Left lung (tissue), 10 donors: ENCODE data around the gene NUDT16L1. TPM values are rescaled to one million over a fixed set of nuclear protein-coding genes. Genes with fewer than 3 reads are reported as not detected.

ENCODE experiments used
- ATAC-seq: fragments of 200-7000 bp; cut with Tn5 transposase; one replicate; pipeline ENCODE4 v1.9.1; 2020; ENCODE audit warnings: moderate library complexity
- DNase-seq, 4 donors: peaks; one replicate each; pipeline ENCODE4 v3.0.0-alpha.2; 2013 to 2020
- H3K27ac ChIP-seq, 2 donors: fragments of 200-600 bp; sonication (generic) in 1 of 2; one replicate each; pipeline versions ENCODE4 v1.5.0 to v1.8.0; 2020 to 2021
- H3K27me3 ChIP-seq, 2 donors: fragments of 200-600 bp; sonication (generic) in 1 of 2; one replicate each; pipeline versions ENCODE4 v1.5.0 to v1.8.0; 2020 to 2021
- H3K36me3 ChIP-seq, 2 donors: fragments of 200-600 bp; sonication (generic) in 1 of 2; one replicate each; pipeline versions ENCODE4 v1.5.0 to v1.8.0; 2020 to 2021
- H3K4me1 ChIP-seq, 2 donors: fragments of 200-600 bp; one replicate each; pipeline ENCODE4 v1.8.0; 2021
- H3K4me3 ChIP-seq, 2 donors: fragments of 200-600 bp; sonication (generic) in 1 of 2; one replicate each; pipeline versions ENCODE4 v1.5.0 to v1.8.0; 2020 to 2021; ENCODE audit warnings: mild to moderate bottlenecking in 1 of 2
- H3K9me3 ChIP-seq, 2 donors: fragments of 200-600 bp; sonication (generic) in 1 of 2; one replicate each; pipeline versions ENCODE4 v1.5.0 to v1.8.0; 2020 to 2021
- intact Hi-C, 2 donors: fragments of 100-400 bp; cut with DNase I; formaldehyde crosslinking; loops; one replicate each; pipeline versions ENCODE4 v1.11.2 to v1.14.2; 2022
- polyA plus RNA-seq, 6 donors: library from polyadenylated mRNA; unstranded; fragments of 120-200 nt; gene quantifications; one replicate each; pipeline ENCODE4 v1.2.1, GENCODE V29; 2013; ENCODE audit not compliant: insufficient read length in 6 of 6
- total RNA-seq, 2 donors: library from RNA; stranded (reverse); fragmentation: NEBNext Ultra II Directional; extraction: Animal tissue kit (Norgen Biotek cat#: 25700); gene quantifications; one replicate each; pipeline ENCODE4 v1.2.1, GENCODE V29; 2021
- TF ChIP-seq, protein P1 (sequence below), 2 donors: fragments of 200-600 bp; sonication (generic) in 1 of 2; IDR thresholded peaks; one replicate each; pipeline versions ENCODE4 v1.5.0 to v1.8.0; 2021; ENCODE audit warnings: antibody characterized with exemption in 2 of 2
- donor health status: DM: no; HTN: yes; CAD: no.
- donor health status: DM: no; HTN: no; CAD: no.

Gene NUDT16L1
- total and polyA plus RNA-seq, 8 donors: 26.6 to 53.1 (median 35.1) TPM

DNA sequence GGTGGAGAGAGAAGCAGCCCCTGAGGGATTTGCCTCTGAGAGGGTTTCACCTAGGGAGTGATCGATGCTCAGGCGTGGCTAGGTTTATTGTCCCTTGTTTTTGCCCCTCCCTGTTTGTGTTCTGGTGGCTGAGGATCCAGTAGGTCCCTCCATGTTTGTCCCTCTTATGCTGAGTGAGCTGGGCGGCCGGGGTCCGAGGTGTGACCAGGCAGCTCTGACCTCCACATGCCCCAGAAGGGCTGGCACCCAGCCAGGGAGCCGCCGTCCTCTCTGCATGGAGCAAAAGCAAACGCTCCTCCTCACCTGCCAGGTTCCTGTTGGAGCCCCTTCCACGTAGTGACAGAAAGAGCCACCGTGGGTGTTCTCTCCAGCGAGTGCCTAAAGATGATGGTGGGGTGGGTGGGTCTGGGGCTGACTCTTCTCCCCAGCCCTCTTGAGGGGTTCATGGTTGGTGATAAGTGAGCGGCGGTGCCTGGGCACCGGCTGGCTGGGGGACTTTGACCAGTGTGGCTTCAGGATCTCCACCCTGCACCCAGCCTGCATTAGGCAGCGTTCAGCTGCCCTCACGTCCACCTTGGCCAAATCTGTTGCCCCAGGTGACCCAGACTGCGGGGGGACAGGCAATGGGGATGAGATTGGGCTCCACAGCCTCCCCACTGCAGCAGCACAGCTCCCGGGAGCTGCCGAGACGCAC is 14.1 kb upstream of the NUDT16L1 start:
- H3K4me1 ChIP-seq: peaks cover 4 to 61% of the 10 kb centered on the region in 2 donors
- intact Hi-C loops: no loop called here
- TF ChIP-seq, protein P1, sequence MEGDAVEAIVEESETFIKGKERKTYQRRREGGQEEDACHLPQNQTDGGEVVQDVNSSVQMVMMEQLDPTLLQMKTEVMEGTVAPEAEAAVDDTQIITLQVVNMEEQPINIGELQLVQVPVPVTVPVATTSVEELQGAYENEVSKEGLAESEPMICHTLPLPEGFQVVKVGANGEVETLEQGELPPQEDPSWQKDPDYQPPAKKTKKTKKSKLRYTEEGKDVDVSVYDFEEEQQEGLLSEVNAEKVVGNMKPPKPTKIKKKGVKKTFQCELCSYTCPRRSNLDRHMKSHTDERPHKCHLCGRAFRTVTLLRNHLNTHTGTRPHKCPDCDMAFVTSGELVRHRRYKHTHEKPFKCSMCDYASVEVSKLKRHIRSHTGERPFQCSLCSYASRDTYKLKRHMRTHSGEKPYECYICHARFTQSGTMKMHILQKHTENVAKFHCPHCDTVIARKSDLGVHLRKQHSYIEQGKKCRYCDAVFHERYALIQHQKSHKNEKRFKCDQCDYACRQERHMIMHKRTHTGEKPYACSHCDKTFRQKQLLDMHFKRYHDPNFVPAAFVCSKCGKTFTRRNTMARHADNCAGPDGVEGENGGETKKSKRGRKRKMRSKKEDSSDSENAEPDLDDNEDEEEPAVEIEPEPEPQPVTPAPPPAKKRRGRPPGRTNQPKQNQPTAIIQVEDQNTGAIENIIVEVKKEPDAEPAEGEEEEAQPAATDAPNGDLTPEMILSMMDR (IDR thresholded peaks at IDR 0.05): no peak

DNA sequence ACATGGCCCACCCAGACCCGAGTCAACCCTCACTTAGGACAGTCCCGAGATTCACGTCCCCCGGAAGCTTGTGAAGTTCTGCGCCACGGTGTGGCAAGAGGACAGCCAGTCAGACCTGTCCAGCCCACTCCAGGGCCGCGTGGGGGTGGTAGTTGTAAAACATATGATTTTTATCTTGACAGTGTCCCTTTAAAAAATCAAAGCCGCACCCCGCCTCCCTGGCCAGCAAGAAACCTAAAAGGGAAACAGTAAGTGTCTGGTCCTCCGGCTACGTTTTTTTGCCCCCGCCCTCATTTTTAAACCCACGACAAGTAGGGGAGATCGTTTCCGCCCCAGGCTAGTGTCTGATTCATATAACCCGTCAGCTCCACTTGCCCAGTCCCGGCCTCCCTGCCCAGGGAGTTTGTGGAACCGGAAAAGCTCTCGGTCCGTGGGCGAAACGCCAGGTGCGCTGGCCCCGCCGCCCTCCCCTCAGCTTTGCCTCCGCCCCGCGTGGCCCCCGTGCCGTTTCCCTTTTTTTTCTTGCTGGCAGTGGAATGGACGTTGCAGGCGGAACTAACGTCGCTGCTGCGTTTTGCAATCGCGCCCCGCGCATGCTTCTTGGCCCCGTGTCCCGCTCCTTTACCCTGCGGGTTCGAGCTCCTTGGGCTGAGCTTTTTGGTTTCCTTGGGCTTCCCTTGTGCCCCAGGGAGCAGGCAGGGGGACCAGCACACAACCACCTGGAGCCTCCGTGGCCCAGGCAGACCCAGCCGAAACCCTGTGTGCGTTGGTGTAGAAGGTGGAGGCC is 13.3 kb upstream of the NUDT16L1 start:
- peaks cover 4 to 61% of the 10 kb centered on the region in 2 donors for H3K4me1 ChIP-seq
- intact Hi-C loops: no loop called here
- H3K27me3 ChIP-seq: no peaks in the 10 kb centered on the region
- peak overlapping the region; percentile 1 to 39 for H3K4me3 ChIP-seq
- H3K9me3 ChIP-seq: no peaks in the 10 kb centered on the region
- peak overlapping the region; percentile 88 to 91 for H3K27ac ChIP-seq
- H3K36me3 ChIP-seq: peaks cover 0 to 69% of the 10 kb centered on the region in 2 donors
- TF ChIP-seq, protein P1 (IDR thresholded peaks at IDR 0.05): no peak
- ATAC-seq: peak; percentile 64
- DNase-seq: peak; percentile 40 to 97 (median 82)

More for the DNA sequence above, 14.1 kb upstream of the NUDT16L1 start:
- Histone ChIP-seq H3K27ac (peak overlapping the region; percentile 88 to 91), H3K9me3 (no peaks in the 10 kb centered on the region), H3K36me3 (peaks cover 0 to 63% of the 10 kb centered on the region in 2 donors), H3K4me3 (peak overlapping the region; percentile 1 to 39), H3K27me3 (no peaks in the 10 kb centered on the region)
- DNase-seq (peak in 1 of 4 donors; percentile 85), ATAC-seq (no peak)

DNA sequence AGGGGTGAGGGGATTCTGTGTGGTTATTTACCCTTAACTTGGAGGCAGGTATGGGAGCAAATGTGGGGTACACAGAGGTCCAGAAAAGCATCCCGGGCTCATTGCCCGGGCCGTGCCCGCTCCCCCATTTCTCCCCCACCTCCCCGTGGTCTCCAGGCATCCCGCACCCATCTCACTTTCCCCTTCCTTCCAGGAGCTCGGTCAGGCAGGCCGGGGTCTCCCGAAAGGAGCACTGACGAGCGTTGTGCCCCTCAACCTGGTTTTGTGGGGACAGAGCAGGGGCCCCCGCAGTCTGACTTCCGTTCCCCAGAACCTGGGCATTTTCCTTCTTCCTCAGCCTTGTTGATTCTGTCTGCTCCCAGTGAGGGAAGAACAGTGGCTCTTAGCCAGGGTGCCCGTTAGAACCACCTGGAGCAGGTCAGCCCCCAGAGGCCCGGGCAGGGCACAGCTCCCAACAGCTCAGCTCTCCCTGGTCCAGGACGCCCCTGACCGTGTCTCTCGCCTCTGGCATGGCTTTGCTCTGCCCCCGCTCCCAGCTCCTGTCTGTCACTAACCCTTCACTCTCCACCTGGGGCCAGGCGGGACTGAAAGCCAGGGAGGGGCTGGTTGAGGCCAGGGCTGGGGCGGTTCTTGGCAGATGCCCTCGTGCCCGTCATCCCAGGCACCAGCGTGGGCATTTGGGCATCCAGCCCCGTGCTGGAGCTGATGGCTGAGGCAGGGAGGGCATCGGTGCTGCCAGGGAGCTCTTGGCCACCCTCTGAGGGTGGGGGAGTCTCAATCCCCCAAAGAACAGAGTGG is 12.5 kb upstream of the NUDT16L1 start:
- no peaks in the 10 kb centered on the region for H3K27me3 ChIP-seq
- H3K4me1 ChIP-seq: peaks cover 4 to 55% of the 10 kb centered on the region in 2 donors
- TF ChIP-seq, protein P1 (IDR thresholded peaks at IDR 0.05): no peak
- peak; percentile 29 for ATAC-seq
- peak overlapping the region; percentile 1 to 39 for H3K4me3 ChIP-seq
- peak in 1 of 4 donors; percentile 81 for DNase-seq
- peak overlapping the region; percentile 88 to 91 for H3K27ac ChIP-seq
- intact Hi-C loops: no loop called here
- no peaks in the 10 kb centered on the region for H3K9me3 ChIP-seq
- H3K36me3 ChIP-seq: peaks cover 0 to 71% of the 10 kb centered on the region in 2 donors

DNA sequence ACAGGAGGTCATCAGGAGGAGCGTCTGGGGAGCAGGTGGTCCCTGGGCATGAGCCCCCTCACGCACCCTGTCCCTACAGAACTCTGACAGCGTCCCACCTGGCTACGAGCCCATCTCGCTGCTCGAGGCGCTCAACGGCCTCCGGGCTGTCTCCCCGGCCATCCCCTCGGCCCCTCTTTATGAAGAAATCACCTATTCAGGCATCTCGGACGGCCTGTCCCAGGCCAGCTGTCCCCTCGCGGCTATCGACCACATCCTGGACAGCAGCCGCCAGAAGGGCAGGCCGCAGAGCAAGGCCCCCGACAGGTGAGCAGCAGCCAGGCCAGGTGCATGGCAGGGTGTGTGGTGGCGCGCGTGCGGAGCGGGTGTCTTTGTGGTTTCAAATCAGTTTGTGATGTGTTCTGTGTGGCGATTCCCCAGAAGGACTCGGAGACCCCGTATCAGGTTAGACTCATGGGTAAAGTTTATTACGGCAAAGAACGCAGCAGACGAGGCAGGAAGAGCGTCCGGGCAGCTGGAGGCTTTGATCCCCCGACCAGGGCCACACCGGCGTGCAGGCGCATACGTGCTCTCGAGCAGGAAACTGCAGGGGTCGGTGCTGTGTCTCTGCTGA is 11.8 kb upstream of the NUDT16L1 start:
- H3K4me3 ChIP-seq: peak overlapping the region in 1 of 2 donors; percentile 39
- ATAC-seq: no peak
- DNase-seq: no peak
- intact Hi-C loops: no loop called here
- peaks cover 0 to 71% of the 10 kb centered on the region in 2 donors for H3K36me3 ChIP-seq
- H3K27me3 ChIP-seq: no peaks in the 10 kb centered on the region
- peaks cover 4 to 47% of the 10 kb centered on the region in 2 donors for H3K4me1 ChIP-seq
- TF ChIP-seq, protein P1 (IDR thresholded peaks at IDR 0.05): no peak
- H3K9me3 ChIP-seq: no peaks in the 10 kb centered on the region
- peak overlapping the region in 1 of 2 donors; percentile 91 for H3K27ac ChIP-seq
